AG04450 (cell line): ENCODE results near the gene ENTREP1. TPM values are rescaled to one million over a fixed set of nuclear protein-coding genes. Genes with fewer than 3 reads are reported as not detected.

ENCODE experiments used
- CTCF ChIA-PET: fragments of 300-600, 350-600 bp; formaldehyde crosslinking; extraction: SDS; loops from one replicate; lab custom pipeline; 2022; ENCODE audit warnings: antibody characterized with exemption, inconsistent platforms; lab: Charles Lee
- POLR2A ChIA-PET: fragments of 350-600 bp; formaldehyde crosslinking; extraction: SDS; loops from one replicate; lab custom pipeline; 2021; ENCODE audit warnings: antibody characterized with exemption, inconsistent platforms; lab: Yijun Ruan, JAX
- DNase-seq: peaks from one replicate; pipeline ENCODE4 v3.0.0-alpha.2; 2011; ENCODE audit warnings: low read depth, low spot score
- H3K27ac ChIP-seq: one replicate; pipeline ENCODE4 v1.5.1; 2012; ENCODE audit warnings: low read depth, low read length, control low read depth
- H3K27me3 ChIP-seq: one replicate; pipeline ENCODE4 v1.6.0; 2012; ENCODE audit warnings: low read length; ENCODE audit not compliant: control insufficient read depth, insufficient read depth
- H3K4me3 ChIP-seq: 2 replicates; pipeline ENCODE4 v1.5.1; 2011; ENCODE audit warnings: mild to moderate bottlenecking, low read depth, low read length, control low read depth
- H3K9me3 ChIP-seq: 2 replicates; pipeline ENCODE4 v1.5.1; 2012; ENCODE audit warnings: low read length; ENCODE audit not compliant: control insufficient read depth, insufficient read depth
- polyA plus RNA-seq: library from polyadenylated mRNA; depleted of rRNA; stranded (reverse); fragments of >200 nt; gene quantifications from 2 replicates; pipeline ENCODE4 v1.2.3, GENCODE V29; 2011
- TF ChIP-seq, protein P1 (sequence below): IDR thresholded peaks from 2 replicates; pipeline ENCODE4 v1.5.1; 2011; ENCODE audit warnings: low read depth, low read length, control low read depth, inconsistent platforms

ENTREP1 gene
- polyA plus RNA-seq, 1 experiment = not detected

GRCh38 chr9:69429281-69429680 is 104.3 kb downstream of the ENTREP1 start:
- H3K4me3 ChIP-seq = no peak overlapping the region
- CTCF ChIA-PET = no interaction called here
- H3K27me3 ChIP-seq = no peaks in the 10 kb centered on the region
- POLR2A ChIA-PET = no interaction called here
- H3K27ac ChIP-seq = no peak overlapping the region
- H3K9me3 ChIP-seq = no peaks in the 10 kb centered on the region
- no peak for DNase-seq
- TF ChIP-seq, protein P1, sequence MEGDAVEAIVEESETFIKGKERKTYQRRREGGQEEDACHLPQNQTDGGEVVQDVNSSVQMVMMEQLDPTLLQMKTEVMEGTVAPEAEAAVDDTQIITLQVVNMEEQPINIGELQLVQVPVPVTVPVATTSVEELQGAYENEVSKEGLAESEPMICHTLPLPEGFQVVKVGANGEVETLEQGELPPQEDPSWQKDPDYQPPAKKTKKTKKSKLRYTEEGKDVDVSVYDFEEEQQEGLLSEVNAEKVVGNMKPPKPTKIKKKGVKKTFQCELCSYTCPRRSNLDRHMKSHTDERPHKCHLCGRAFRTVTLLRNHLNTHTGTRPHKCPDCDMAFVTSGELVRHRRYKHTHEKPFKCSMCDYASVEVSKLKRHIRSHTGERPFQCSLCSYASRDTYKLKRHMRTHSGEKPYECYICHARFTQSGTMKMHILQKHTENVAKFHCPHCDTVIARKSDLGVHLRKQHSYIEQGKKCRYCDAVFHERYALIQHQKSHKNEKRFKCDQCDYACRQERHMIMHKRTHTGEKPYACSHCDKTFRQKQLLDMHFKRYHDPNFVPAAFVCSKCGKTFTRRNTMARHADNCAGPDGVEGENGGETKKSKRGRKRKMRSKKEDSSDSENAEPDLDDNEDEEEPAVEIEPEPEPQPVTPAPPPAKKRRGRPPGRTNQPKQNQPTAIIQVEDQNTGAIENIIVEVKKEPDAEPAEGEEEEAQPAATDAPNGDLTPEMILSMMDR = no peak

GRCh38 chr9:69430206-69430605 is 105.2 kb downstream of the ENTREP1 start:
- no peak for DNase-seq
- no peak overlapping the region for H3K4me3 ChIP-seq
- H3K9me3 ChIP-seq = no peaks in the 10 kb centered on the region
- ChIA-PET POLR2A (no interaction called here), CTCF (interaction anchor here (1.1 kb wide), 1 partner anchor 8 kb away, joined by 8 read pairs; no protein-coding TSS in a partner anchor)
- H3K27ac ChIP-seq = no peak overlapping the region
- TF ChIP-seq, protein P1 = no peak
- no peaks in the 10 kb centered on the region for H3K27me3 ChIP-seq

DNA sequence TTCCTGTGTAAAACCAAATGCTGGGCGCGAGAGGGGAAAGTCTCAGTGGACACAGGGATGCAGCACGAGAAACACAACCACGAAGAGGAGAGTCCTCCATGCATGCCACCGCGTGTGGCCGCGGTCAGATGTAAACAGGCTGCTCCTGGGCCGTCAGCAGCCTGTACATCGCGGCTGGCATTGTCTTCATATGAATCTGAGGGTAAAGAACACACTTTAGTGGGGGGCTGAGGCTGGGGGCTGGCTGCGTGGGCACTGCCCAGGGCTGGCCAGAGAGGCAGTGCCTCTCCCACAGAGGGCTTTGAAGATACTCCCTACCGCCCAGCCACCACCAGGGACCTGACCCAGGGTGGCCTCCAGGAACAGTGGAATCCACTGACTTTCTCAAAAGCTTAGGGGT is 106.2 kb downstream of the ENTREP1 start:
- H3K27me3 ChIP-seq = no peaks in the 10 kb centered on the region
- H3K9me3 ChIP-seq = no peaks in the 10 kb centered on the region
- TF ChIP-seq, protein P1 = no peak
- no peak for DNase-seq
- ChIA-PET CTCF (interaction anchor here (1.2 kb wide), 1 partner anchor 447 kb away, joined by 3 read pairs; no protein-coding TSS in a partner anchor), POLR2A (no interaction called here)
- no peak overlapping the region for H3K4me3 ChIP-seq
- H3K27ac ChIP-seq = no peak overlapping the region

- no peak for DNase-seq
- no peaks in the 10 kb centered on the region for H3K27me3 ChIP-seq
- H3K27ac ChIP-seq = no peak overlapping the region
- CTCF ChIA-PET = interaction anchor here (1.2 kb wide), 1 partner anchor 447 kb away, joined by 3 read pairs; no protein-coding TSS in a partner anchor
- H3K9me3 ChIP-seq = no peaks in the 10 kb centered on the region
- TF ChIP-seq, protein P1 = no peak
- no peak overlapping the region for H3K4me3 ChIP-seq
- POLR2A ChIA-PET = no interaction called here
Measured at GRCh38 chr9:69431777-69432176, 106.8 kb downstream of the ENTREP1 start.

GRCh38 chr9:69432623-69433022 is 107.6 kb downstream of the ENTREP1 start:
- Histone ChIP-seq H3K9me3 (no peaks in the 10 kb centered on the region), H3K4me3 (no peak overlapping the region), H3K27ac (no peak overlapping the region), H3K27me3 (no peaks in the 10 kb centered on the region)
- no peak for DNase-seq
- TF ChIP-seq, protein P1 = no peak
- ChIA-PET POLR2A (no interaction called here), CTCF (interaction anchor here (1.2 to 1.3 kb wide), 2 partner anchors 11 to 446 kb away, joined by 3 to 4 read pairs; no protein-coding TSS in a partner anchor)
